22Rv1 (cell line): ENCODE measurements around the gene TTC7B.

Source experiments
- H3K27ac ChIP-seq: fragments of 450-650 bp; 2 replicates; pipeline ENCODE4 v1.5.1; 2017
- ZFX ChIP-seq: fragments of 450-650 bp; IDR thresholded peaks from 2 replicates; pipeline ENCODE4 v1.6.1; 2017; ENCODE audit warnings: antibody characterized with exemption, borderline replicate concordance
- TF ChIP-seq, protein P1 (sequence below): fragments of 450-650 bp; IDR thresholded peaks from 2 replicates; pipeline ENCODE4 v1.5.1; 2017; ENCODE audit warnings: mild to moderate bottlenecking

The TTC7B gene

DNA sequence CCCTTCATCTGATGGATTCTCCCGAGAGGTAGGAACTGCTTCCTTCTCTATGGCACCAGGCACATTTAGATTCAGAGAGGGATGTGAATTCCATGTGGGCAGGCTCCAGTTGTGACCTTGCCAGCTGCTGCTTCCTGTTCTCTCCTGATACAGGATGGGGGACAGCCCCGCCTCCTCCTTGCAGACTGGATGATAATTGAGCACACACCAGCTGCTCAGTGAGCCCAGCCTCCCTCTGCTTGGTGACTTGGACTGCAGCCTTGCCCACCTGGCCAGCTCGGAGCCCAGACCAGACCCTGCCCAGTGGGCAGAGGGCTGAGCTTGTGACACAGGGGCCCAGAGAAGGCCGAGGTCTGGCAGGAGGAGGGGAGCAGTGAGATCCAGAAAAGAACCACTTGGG is 329.2 kb downstream of the TTC7B start:
- TF ChIP-seq ZFX, result no peak
- TF ChIP-seq, protein P1, sequence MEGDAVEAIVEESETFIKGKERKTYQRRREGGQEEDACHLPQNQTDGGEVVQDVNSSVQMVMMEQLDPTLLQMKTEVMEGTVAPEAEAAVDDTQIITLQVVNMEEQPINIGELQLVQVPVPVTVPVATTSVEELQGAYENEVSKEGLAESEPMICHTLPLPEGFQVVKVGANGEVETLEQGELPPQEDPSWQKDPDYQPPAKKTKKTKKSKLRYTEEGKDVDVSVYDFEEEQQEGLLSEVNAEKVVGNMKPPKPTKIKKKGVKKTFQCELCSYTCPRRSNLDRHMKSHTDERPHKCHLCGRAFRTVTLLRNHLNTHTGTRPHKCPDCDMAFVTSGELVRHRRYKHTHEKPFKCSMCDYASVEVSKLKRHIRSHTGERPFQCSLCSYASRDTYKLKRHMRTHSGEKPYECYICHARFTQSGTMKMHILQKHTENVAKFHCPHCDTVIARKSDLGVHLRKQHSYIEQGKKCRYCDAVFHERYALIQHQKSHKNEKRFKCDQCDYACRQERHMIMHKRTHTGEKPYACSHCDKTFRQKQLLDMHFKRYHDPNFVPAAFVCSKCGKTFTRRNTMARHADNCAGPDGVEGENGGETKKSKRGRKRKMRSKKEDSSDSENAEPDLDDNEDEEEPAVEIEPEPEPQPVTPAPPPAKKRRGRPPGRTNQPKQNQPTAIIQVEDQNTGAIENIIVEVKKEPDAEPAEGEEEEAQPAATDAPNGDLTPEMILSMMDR, result no peak
- H3K27ac ChIP-seq, result no peak overlapping the region

DNA sequence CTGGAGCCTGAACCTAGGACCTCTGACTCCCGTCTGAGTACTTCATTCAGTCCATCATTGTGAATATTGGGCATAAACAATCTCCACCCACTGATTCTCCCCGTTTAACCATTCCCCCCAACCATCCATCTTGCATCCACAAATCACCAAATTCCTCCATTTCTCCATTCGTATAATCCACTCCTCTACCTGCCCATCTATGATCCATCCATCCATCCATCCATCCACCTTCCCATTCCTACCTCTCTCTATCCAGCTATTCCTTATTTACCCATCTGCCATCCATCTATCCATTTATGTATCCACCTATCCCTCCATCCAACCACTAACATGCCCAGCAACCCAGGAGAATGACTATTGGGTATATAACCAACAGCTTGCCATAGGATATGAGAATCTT is 331.9 kb downstream of the TTC7B start:
- TF ChIP-seq ZFX, result no peak
- TF ChIP-seq, protein P1, result no peak
- H3K27ac ChIP-seq, result no peak overlapping the region

DNA sequence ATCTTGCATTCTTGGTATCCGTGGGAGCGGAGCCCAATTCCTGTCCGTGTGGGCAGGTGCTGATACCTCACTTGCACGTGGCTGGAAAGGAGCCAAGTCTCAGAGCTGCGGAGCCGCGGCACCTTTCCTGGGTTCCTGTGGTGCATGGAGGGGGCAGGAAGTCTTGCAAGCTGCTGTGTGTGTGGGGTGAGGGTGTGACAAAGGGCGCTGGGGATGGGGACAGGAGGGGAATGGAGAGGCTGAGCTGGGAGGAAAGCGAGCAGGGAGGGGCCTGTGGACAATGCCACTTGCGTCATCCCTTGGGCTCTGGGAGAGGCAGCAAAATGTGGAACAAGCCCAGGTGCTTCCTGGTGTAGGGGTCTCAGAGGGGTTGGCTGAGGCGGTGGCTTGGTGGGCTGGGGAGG is 332.7 kb downstream of the TTC7B start:
- TF ChIP-seq, protein P1, result no peak
- no peak for TF ChIP-seq ZFX
- H3K27ac ChIP-seq, result no peak overlapping the region

DNA sequence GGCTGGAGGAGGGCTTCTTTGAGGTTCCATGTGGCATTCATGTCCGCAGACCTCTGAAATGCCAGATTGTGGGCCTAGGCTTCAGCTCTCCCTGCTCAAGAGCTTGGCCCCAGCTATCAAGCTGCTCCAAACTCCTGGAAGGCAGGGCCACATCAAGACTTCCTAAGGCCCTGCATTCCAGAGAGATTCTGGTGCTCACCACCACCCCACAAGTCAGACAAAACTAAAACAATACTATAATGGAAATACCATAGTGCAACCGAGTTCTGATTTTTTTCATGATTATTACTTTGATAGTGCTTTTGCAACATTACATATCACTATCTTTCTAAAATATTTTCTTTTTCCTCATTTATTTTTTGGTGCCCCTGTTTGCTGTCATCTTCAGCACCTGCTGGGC is 333.1 kb downstream of the TTC7B start:
- TF ChIP-seq, protein P1, result no peak
- TF ChIP-seq ZFX, result no peak

DNA sequence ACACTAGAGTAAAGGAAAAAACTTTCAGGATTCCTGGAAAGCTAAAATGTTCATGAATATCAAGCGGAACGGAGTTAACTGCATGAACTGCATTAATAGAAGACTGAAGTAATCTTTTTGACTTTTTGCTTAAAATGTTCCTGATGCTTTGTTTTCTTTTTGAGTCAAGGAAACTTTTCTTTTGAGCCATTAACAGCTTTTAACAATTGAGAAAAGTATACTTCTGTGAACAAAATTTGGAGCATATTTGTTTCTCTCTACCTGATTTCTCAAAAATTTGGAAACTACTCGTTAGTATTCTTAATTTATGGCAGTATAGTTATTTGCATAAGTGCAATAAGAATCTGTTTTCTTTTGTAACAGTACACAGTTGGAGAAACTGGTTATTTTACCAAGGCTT is 340.9 kb downstream of the TTC7B start:
- TF ChIP-seq, protein P1, result no peak
- no peak for TF ChIP-seq ZFX
- no peak overlapping the region for H3K27ac ChIP-seq

More for the DNA sequence above, 333.1 kb downstream of the TTC7B start:
- no peak overlapping the region for H3K27ac ChIP-seq
